Left lung (tissue), 10 donors: ENCODE data around the gene POLD4. TPM values are rescaled to one million over a fixed set of nuclear protein-coding genes. Genes with fewer than 3 reads are reported as not detected.
A peak's percentile ranks its signal among the peaks of the same experiment; 100 is the strongest.

ENCODE experiments used
- ATAC-seq: fragments of 200-7000 bp; cut with Tn5 transposase; one replicate; pipeline ENCODE4 v1.9.1; 2020; ENCODE audit warnings: moderate library complexity
- DNase-seq, 4 donors: peaks; one replicate each; pipeline ENCODE4 v3.0.0-alpha.2; 2013 to 2020
- H3K27ac ChIP-seq, 2 donors: fragments of 200-600 bp; sonication (generic) in 1 of 2; one replicate each; pipeline versions ENCODE4 v1.5.0 to v1.8.0; 2020 to 2021
- H3K27me3 ChIP-seq, 2 donors: fragments of 200-600 bp; sonication (generic) in 1 of 2; one replicate each; pipeline versions ENCODE4 v1.5.0 to v1.8.0; 2020 to 2021
- H3K36me3 ChIP-seq, 2 donors: fragments of 200-600 bp; sonication (generic) in 1 of 2; one replicate each; pipeline versions ENCODE4 v1.5.0 to v1.8.0; 2020 to 2021
- H3K4me1 ChIP-seq, 2 donors: fragments of 200-600 bp; one replicate each; pipeline ENCODE4 v1.8.0; 2021
- H3K4me3 ChIP-seq, 2 donors: fragments of 200-600 bp; sonication (generic) in 1 of 2; one replicate each; pipeline versions ENCODE4 v1.5.0 to v1.8.0; 2020 to 2021; ENCODE audit warnings: mild to moderate bottlenecking in 1 of 2
- H3K9me3 ChIP-seq, 2 donors: fragments of 200-600 bp; sonication (generic) in 1 of 2; one replicate each; pipeline versions ENCODE4 v1.5.0 to v1.8.0; 2020 to 2021
- intact Hi-C, 2 donors: fragments of 100-400 bp; cut with DNase I; formaldehyde crosslinking; loops; one replicate each; pipeline versions ENCODE4 v1.11.2 to v1.14.2; 2022
- polyA plus RNA-seq, 6 donors: library from polyadenylated mRNA; unstranded; fragments of 120-200 nt; gene quantifications; one replicate each; pipeline ENCODE4 v1.2.1, GENCODE V29; 2013; ENCODE audit not compliant: insufficient read length in 6 of 6
- total RNA-seq, 2 donors: library from RNA; stranded (reverse); fragmentation: NEBNext Ultra II Directional; extraction: Animal tissue kit (Norgen Biotek cat#: 25700); gene quantifications; one replicate each; pipeline ENCODE4 v1.2.1, GENCODE V29; 2021
- TF ChIP-seq, protein P1 (sequence below), 2 donors: fragments of 200-600 bp; sonication (generic) in 1 of 2; IDR thresholded peaks; one replicate each; pipeline versions ENCODE4 v1.5.0 to v1.8.0; 2021; ENCODE audit warnings: antibody characterized with exemption in 2 of 2
- donor health status: DM: no; HTN: yes; CAD: no.
- donor health status: DM: no; HTN: no; CAD: no.

The POLD4 gene
- total and polyA plus RNA-seq, 8 donors, result 26.7 to 77.3 (median 33.8) TPM

DNA sequence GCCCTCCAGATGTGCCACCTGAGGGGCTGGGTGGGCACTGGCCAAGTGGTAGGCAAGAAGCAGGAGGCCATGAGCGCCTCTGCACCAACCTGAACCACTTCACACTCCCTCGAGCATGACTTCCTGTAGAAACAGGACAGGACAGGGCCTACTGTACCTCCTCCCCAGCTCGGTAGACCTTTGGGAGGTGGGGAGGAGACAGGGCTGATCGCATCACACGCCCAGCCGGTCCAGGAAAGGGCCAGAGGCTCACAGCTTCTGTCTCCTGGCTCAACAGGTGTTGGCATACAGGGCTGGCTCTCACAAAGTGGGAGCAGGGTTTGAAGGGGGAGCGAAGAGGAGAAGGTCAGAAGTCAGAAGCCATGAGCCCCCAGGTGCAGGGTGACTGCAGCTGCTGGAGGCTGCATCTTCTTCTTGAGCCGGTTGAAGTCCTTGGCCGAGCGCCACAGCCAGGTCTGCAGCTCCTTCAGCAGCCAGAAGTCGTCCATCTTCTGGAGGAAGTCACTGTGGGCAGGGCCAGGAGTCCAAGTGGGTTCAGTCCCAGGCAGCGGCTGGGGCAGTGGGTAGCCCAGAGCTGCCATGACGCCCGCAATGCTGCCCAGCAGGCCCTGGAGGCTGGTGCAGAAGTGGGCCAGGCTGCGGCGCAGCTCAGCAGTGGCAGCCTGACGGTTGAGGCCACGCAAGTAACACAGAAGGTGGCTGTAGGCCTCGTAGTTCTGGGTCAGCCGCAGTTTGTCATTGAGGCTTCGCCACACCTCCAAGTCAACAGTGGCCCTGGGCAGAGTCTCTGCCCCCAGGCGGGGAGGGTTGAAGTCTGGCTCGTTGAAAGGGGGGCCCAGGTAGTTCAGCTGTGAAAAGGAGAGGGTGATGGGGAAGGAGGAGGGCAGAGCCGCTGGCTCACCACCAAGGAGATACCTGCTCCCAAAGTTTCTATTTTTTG, 11.7 kb upstream of the POLD4 start:
- TF ChIP-seq, protein P1, sequence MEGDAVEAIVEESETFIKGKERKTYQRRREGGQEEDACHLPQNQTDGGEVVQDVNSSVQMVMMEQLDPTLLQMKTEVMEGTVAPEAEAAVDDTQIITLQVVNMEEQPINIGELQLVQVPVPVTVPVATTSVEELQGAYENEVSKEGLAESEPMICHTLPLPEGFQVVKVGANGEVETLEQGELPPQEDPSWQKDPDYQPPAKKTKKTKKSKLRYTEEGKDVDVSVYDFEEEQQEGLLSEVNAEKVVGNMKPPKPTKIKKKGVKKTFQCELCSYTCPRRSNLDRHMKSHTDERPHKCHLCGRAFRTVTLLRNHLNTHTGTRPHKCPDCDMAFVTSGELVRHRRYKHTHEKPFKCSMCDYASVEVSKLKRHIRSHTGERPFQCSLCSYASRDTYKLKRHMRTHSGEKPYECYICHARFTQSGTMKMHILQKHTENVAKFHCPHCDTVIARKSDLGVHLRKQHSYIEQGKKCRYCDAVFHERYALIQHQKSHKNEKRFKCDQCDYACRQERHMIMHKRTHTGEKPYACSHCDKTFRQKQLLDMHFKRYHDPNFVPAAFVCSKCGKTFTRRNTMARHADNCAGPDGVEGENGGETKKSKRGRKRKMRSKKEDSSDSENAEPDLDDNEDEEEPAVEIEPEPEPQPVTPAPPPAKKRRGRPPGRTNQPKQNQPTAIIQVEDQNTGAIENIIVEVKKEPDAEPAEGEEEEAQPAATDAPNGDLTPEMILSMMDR (IDR thresholded peaks at IDR 0.05), result no peak
- Histone ChIP-seq H3K9me3 (no peaks in the 10 kb centered on the region), H3K36me3 (peaks cover 0 to 19% of the 10 kb centered on the region in 2 donors), H3K4me1 (peaks cover 16 to 57% of the 10 kb centered on the region in 2 donors), H3K27ac (no peak overlapping the region), H3K4me3 (no peak overlapping the region), H3K27me3 (no peaks in the 10 kb centered on the region)
- no peak for DNase-seq
- intact Hi-C loops, result no loop called here
- ATAC-seq, result no peak

- H3K9me3 ChIP-seq, result no peaks in the 10 kb centered on the region
- DNase-seq, result no peak
- H3K4me3 ChIP-seq, result no peak overlapping the region
- H3K27ac ChIP-seq, result no peak overlapping the region
- peaks cover 0 to 19% of the 10 kb centered on the region in 2 donors for H3K36me3 ChIP-seq
- ATAC-seq, result no peak
- peaks cover 16 to 48% of the 10 kb centered on the region in 2 donors for H3K4me1 ChIP-seq
- TF ChIP-seq, protein P1 (IDR thresholded peaks at IDR 0.05), result no peak
- intact Hi-C loops, result no loop called here
- no peaks in the 10 kb centered on the region for H3K27me3 ChIP-seq
Measured at GRCh38 chr11:67364169-67364568, 10.8 kb upstream of the POLD4 start.

DNA sequence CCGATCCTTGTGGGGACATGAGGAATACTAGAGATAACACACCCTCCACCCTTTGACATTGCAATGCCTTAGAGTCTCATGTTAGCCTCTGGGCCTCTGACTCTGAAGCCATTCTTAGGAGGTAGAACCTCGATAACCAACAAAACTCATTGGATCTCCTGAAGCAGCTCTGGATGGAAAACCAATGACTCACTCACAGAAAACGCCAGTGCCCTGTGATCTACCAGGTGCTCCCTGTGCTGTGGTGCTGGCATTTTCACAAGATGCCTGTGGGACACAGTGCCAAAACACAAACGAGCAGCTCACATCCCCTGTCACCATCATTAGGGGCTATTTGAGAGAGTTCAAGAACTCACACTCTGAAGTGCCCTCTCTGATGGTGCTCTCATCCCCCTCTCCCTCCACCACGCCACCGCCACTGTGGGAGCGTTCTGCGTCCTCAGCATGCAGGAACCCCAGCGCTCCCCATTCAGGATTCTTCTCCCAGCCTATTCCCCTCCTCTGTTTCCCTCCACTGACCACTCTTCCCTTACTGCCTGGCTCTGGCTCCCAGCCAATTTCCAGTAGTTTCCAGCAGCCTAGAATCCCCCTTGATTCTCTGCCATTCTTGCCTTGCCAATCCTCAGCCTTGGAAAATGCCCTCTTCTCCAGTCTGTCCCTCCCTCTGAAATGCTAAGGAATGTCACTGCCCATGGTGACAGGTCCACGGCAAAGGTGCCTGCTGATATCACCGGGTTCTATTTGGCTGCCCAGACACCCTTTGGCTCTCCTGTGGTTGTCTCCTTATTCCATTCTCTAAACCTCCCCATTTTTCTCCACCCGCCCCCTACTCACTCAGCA, 4.7 kb upstream of the POLD4 start:
- Histone ChIP-seq H3K27ac (peak overlapping the region in 1 of 2 donors; percentile 100), H3K9me3 (no peaks in the 10 kb centered on the region), H3K27me3 (no peaks in the 10 kb centered on the region), H3K4me1 (peaks cover 19 to 48% of the 10 kb centered on the region in 2 donors), H3K4me3 (no peak overlapping the region), H3K36me3 (no peaks in the 10 kb centered on the region)
- TF ChIP-seq, protein P1 (IDR thresholded peaks at IDR 0.05), result no peak
- no peak for ATAC-seq
- no peak for DNase-seq
- intact Hi-C loops, result no loop called here

GRCh38 chr11:67356864-67357561, 3.7 kb upstream of the POLD4 start:
- TF ChIP-seq, protein P1 (IDR thresholded peaks at IDR 0.05), result peak; percentile 88 to 92
- Histone ChIP-seq H3K4me3 (no peak overlapping the region), H3K27me3 (no peaks in the 10 kb centered on the region), H3K27ac (peak overlapping the region; percentile 51 to 100), H3K36me3 (no peaks in the 10 kb centered on the region), H3K4me1 (peaks cover 24 to 54% of the 10 kb centered on the region in 2 donors), H3K9me3 (no peaks in the 10 kb centered on the region)
- ATAC-seq (peak; percentile 43), DNase-seq (peak; percentile 60 to 88 (median 81))
- intact Hi-C loops, result no loop called here
